ENCODE data around the gene NOPCHAP1. TPM values are rescaled to one million over a fixed set of nuclear protein-coding genes. Genes with fewer than 3 reads are reported as not detected.

The NOPCHAP1 gene
- total RNA-seq, 1 experiment from 2014 or later, result 49.3 TPM

DNA sequence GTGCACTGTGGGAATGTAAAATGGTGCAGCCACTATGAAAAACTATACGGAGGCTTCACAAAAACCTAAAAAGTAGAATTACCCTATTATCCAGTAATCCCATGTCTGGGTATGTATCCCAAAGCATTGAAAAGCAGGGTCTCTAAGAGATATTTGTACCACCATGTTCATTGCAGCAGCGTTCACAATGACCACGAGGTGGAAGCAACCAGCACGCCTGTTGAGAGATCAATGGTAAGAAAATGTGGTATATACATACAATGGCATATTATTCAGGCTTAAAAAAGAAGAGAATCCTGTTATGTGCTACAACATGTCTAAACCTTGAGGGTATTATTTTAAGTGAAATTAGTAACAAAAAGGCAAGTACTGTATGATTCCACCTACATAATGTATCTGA lies 910 bp upstream of the NOPCHAP1 start:
- no peak overlapping the region for H2BK12ac ChIP-seq (ENCODE audit: insufficient read length, low read depth, low read length)
- H2BK20ac ChIP-seq (ENCODE audit: low read depth, low read length, poor library complexity, severe bottlenecking), result no peak overlapping the region
- H2BK120ac ChIP-seq (ENCODE audit: low read depth, low read length, poor library complexity, severe bottlenecking), result no peak overlapping the region
- H3T11ph ChIP-seq (ENCODE audit: low read length), result no peak overlapping the region
- H4K8ac ChIP-seq (replicated peaks; ENCODE audit: insufficient read length, low read depth, low read length), result no peak overlapping the region
- H3K4me1 ChIP-seq (ENCODE audit: insufficient read depth, low read length), result no peaks in the 10 kb centered on the region
- no peak overlapping the region for H2BK15ac ChIP-seq (ENCODE audit: low read depth, low read length)
- H4K91ac ChIP-seq (ENCODE audit: insufficient read length, low read depth, low read length), result no peak overlapping the region
- H3K9ac ChIP-seq (ENCODE audit: extremely low read depth, insufficient read length, low read length), result no peak overlapping the region
- Mint-ChIP-seq H3K4me3 (peak overlapping the region; percentile 88 to 89; a peak in 3 of 5 replicates), H3K27me3 (ENCODE audit: low read depth) (peaks cover 1% of the 10 kb centered on the region; the same call in 1 of the 2 replicates), H3K9me3 (no peaks in the 10 kb centered on the region), H3K27ac (peak overlapping the region in 1 of 3 experiments; percentile 11; a peak in 1 of 7 replicates), H3K36me3 (ENCODE audit: insufficient read depth in 1 of 3, low read depth in 3 of 3) (peaks cover 7 to 26% (median 17%) of the 10 kb centered on the region in 3 experiments; a peak in 6 of 7 replicates), H3K4me1 (peaks cover 13 to 20% of the 10 kb centered on the region in 2 experiments)
- no peak overlapping the region for H3K56ac ChIP-seq (ENCODE audit: insufficient read length, low read depth, low read length)
- no peak overlapping the region for H3K4me2 ChIP-seq (ENCODE audit: insufficient read depth, insufficient read length, low read length)
- H3K4ac ChIP-seq (ENCODE audit: low read depth, low read length), result no peak overlapping the region
- H3K79me2 ChIP-seq (ENCODE audit: insufficient read depth, low read length), result peaks cover 15% of the 10 kb centered on the region; the same call in 1 of the 2 replicates
- H3K9me3 ChIP-seq (ENCODE audit: control insufficient read depth, low read depth, low read length), result no peaks in the 10 kb centered on the region
- no peak overlapping the region for H2AFZ ChIP-seq (ENCODE audit: low read length)
- no peaks in the 10 kb centered on the region for H4K20me1 ChIP-seq (ENCODE audit: control insufficient read depth, insufficient read depth, insufficient read length)
- no CpG with 5 or more reads among the region's 4 CpGs for WGBS (ENCODE audit: extremely low coverage, insufficient read length, low lambda C conversion rate)
- H3K27ac ChIP-seq (ENCODE audit: insufficient read length, low read depth, low read length), result no peak overlapping the region
- no peak for DNase-seq
- H3K18ac ChIP-seq (ENCODE audit: insufficient read length, low read depth, low read length), result no peak overlapping the region
- H3K79me1 ChIP-seq (ENCODE audit: insufficient read depth, low read depth, low read length, poor library complexity, severe bottlenecking), result peaks cover 3% of the 10 kb centered on the region
- H3K23ac ChIP-seq (ENCODE audit: insufficient read length, low read depth, low read length), result no peak overlapping the region
- peaks cover 3% of the 10 kb centered on the region for H3K23me2 ChIP-seq (ENCODE audit: insufficient read length, low read depth, low read length, poor library complexity, severe bottlenecking)
- no peak overlapping the region for H2AK5ac ChIP-seq (ENCODE audit: insufficient read length, low read length)
- H3K27me3 ChIP-seq (ENCODE audit: insufficient read depth, low read length), result no peaks in the 10 kb centered on the region
- no peak overlapping the region for H4K5ac ChIP-seq (ENCODE audit: insufficient read length, low read depth, low read length)
- no peak for TF ChIP-seq CTCF (conservative IDR thresholded peaks at IDR 0.05)
- H3K14ac ChIP-seq (ENCODE audit: insufficient read depth, low read length), result no peak overlapping the region
- H2BK5ac ChIP-seq (ENCODE audit: insufficient read length, low read length), result no peak overlapping the region

Measured in H9 (cell line).